Upper lobe of left lung (tissue), 4 donors: Measurements from ENCODE around the gene IL13.

Experiments
- CTCF ChIP-seq, 6 experiments: fragments of 450-650 bp in 4 of 6; fragments of 200-600 bp in 2 of 6; sonication (generic) in 2 of 6; IDR thresholded peaks; one replicate each; pipeline ENCODE4 v1.5.1; 2016 to 2019; ENCODE audit warnings: antibody characterized with exemption in 6 of 6
- EP300 ChIP-seq, 4 donors: sonication (generic); formaldehyde crosslinking; IDR thresholded peaks; one replicate each; pipeline ENCODE4 v1.5.1; 2017; ENCODE audit warnings: antibody characterized with exemption in 4 of 4, control low read depth in 2 of 4
- POLR2A ChIP-seq, 4 donors: fragments of 450-650 bp; IDR thresholded peaks; one replicate each; pipeline ENCODE4 v1.5.1; 2016 to 2017; ENCODE audit warnings: antibody characterized with exemption in 4 of 4, mild to moderate bottlenecking in 2 of 4
- POLR2AphosphoS5 ChIP-seq, 2 donors: sonication (generic); formaldehyde crosslinking; IDR thresholded peaks; one replicate each; pipeline ENCODE4 v1.5.1; 2017; ENCODE audit warnings: antibody characterized with exemption in 2 of 2

GRCh38 chr5:132704875-132705274 is 46.9 kb downstream of the IL13 start:
- TF ChIP-seq CTCF (IDR thresholded peaks at IDR 0.05), result no peak
- TF ChIP-seq POLR2AphosphoS5 (IDR thresholded peaks at IDR 0.05), result no peak
- TF ChIP-seq POLR2A (IDR thresholded peaks at IDR 0.05), result no peak
- no peak for TF ChIP-seq EP300 (IDR thresholded peaks at IDR 0.05)
